HS-5 (cell line): ENCODE data around the gene ZNF155.
A peak's percentile ranks its signal among the peaks of the same experiment; 100 is the strongest.

Experiments used
- DNase-seq: peaks from one replicate; pipeline ENCODE4 v3.0.0-alpha.2; 2012; ENCODE audit warnings: low read depth

The ZNF155 gene

DNA sequence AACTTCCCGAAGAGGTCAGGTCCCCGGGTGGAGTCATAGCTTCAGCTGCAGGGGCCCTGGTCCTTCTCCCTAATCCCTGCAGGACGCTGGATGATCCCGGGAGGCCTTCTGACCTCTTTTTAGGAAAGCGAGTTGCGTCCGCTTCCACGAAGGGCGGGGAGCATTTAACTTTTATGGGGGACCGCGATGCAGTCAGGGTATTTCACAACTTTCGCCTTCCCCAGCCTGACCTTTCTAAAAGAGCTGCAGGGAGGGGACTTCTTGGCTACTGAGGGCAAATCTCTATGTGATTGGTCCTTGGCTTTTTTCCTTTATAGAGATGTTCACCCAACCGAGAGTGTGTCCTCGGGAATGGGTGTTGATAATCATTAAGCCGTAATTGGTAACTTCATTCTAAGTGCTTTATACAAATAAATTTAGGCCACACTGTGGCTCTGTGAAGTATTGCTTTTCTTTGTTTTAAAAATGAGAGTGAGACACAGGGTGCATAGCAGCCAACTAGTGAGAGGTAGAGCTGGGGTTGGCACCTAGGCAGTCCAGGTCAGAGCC is 19.5 kb downstream of the ZNF155 start:
- DNase-seq = no peak

DNA sequence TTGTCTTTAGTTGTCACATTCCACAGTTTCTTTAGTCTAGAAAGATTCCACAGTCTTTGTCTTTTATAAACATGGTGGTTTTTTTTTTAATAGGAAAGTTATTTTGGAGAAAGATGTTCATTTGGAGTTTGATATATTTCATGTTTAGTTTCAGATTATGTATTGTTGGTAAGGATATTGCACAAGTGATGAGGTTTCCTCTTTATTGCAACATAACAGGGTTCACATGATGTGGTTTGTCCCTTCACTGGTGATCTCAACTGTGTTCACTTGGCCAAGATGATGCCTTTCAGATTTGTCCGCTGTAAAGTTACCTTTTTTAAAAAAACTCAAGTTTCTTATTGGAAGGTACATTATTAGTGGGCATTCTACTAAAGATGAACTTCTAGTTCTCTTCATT is 22.0 kb downstream of the ZNF155 start:
- DNase-seq = no peak

DNA sequence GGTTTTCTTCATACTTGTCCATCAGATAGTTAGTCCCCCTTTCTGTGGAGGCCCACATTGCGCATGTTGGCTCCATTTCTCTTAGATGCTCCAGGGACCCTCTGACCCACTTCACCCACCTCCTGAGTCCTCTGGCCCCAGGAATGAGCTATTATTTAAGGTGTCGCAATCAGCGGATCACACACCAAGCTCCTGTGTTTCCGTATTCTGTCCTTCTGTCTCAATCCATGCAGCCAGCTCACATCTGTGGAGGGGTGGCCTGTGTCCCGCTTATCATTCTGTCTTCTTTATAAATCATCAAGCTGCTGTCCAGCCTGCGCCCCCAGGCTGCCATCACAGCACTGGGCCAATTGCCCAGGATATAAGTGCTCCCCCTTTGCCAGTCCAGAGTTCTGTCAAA is 23.5 kb downstream of the ZNF155 start:
- no peak for DNase-seq

DNA sequence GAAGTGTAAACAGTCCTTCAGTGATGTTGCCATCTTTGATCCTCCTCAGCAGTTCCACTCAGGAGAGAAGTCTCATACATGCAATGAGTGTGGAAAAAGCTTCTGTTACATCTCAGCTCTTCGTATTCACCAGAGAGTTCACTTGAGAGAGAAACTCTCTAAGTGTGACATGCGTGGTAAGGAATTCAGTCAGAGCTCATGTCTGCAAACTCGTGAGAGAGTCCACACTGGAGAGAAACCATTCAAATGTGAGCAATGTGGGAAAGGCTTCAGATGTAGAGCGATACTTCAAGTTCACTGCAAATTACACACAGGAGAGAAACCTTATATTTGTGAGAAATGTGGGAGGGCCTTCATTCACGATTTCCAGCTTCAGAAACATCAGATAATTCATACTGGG is 26.5 kb downstream of the ZNF155 start:
- DNase-seq = no peak

DNA sequence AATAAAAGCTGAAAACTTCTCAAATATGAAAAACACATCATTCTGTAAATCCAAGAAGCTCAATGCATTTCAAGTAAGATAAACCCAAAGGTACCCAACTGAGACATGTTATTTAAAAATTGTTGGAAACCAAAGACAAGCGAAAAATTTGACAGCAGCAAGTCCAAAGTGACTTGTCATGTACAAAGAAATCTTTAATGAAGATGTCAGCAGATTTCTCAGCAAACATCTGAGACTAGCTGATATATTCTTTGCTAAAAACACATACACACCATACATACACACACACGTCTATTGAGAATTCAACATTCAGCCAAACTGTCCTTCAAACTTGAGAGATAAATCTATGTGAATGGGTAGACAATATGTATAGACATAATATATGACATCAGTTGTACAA is 35.5 kb downstream of the ZNF155 start:
- DNase-seq = no peak

DNA sequence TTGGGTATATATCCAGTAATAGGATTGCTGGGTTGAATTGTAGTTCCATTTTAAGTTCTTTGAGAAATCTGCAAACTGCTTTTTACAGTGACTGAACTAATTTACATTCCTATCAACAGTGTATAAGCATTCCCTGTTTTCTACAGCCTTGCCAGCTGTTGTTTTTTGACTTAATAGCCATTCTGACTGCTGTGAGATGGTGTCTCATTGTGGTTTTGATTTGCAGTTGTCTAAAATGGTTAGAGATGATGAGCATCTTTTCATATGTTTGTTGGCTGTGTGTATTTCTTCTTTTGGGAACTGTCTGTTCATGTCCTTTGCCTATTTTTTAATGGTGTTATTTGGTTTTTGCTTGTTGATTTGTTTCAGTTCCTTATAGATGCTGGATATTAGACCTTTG is 37.2 kb downstream of the ZNF155 start:
- no peak for DNase-seq

DNA sequence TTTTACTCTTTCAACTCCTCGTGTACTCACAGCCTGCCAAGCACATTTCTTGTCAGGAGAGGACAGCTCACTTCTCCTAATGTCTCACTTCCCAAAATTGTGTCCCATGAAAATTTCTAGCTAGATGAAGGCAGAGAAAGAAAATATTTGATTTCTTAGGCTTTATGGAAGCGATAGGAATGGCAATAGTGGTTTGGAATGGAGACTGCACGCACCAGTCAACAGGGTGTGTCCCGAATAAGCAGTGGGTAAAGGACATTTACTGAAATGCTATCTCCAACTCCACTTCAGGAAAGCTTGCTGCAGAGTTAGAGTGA is 40.9 kb downstream of the ZNF155 start:
- DNase-seq = no peak

DNA sequence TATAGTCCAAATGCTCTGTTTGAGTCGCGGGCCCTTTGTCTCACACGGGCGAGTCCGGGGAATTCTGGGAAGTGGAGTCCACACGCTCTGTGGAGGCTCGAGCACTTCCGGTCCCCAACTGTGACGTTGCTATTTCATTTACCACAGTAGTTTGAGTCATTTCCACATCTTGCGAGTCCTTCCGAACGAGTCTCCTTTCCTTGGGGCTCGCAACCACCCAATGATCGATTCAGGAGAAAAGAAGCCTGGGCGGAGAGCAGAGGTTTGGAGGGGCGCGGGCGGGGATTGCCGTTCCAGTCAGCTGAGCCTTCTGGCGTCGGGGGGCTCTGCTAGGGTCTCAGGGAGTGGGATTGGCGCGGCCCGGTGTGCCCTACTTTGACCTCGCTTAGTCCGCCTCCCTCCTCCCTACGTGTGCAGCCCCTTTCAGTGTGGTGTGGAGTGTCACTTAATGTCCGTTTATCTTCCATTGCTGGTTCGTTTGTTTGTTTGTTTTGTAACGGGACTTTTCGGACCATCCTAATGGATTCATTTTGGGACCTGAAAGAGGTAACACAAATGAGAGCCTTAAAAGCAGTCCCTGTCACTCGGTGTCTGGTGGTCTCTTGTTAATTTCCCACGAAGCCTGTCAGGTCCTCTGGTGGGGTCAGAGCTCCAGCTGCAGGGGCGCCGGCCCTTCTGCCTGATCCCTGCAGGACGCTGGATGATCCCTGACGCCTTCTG is 41.4 kb downstream of the ZNF155 start, which contains the start of gene ZNF222:
ZNF222 (plus strand) TSS at position 163 of the 720 bp plus-strand sequence; CDS start at position 221, 58 bp downstream.
- peak; percentile 65 for DNase-seq

DNA sequence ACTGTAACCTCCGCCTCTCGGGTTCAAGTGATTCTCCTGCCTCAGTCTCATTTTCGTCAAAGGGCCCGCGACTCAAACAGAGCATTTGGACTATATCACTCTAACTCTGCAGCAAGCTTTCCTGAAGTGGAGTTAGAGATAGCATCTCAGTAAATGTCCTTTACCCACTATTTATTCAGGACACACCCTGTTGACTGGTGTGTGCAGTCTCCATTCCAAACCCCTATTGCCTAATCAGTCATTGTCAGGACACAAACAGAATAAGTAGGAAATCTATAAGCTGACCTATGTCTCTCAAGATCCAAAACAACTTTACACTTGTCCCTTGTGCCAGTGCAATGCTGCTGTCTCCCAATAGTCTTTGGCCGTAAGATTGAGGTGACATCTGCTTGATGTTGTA is 42.6 kb downstream of the ZNF155 start:
- no peak for DNase-seq

DNA sequence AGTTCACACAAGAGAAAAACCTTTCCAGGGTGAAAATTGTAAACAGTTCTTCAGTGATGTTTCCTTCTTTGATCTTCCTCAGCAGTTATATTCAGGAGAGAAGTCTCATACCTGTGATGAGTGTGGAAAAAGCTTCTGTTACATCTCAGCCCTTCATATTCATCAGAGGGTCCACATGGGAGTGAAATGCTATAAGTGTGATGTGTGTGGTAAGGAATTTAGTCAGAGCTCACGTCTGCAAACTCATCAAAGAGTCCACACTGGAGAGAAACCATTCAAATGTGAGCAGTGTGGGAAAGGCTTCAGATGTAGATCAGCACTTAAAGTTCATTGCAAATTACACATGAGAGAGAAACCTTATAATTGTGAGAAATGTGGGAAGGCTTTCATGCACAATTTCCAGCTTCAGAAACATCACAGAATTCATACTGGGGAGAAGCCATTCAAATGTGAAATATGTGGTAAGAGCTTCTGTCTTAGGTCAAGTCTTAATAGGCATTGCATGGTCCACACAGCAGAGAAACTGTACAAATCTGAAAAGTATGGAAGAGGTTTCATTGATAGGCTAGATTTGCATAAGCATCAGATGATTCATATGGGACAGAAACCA is 48.1 kb downstream of the ZNF155 start:
- no peak for DNase-seq

DNA sequence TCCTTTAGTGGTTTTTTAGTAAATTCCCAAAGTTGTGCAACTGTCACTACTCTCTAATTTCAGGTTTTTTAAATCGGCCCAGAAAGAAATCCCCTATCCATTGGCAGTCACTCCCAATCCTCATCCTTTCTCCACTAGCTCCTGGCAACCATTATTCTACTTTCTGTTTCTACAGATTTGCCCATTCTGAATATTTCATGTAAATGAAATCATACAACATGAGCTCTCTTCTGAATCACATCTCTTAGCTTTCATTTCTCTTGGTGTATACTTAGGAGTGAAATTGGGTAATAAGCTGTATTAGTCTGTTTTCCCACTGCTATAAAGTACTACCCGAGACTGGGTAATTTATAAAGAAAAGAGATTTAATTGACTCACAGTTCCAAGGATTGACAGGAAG is 58.2 kb downstream of the ZNF155 start:
- DNase-seq = no peak
